H9 (cell line): ENCODE measurements around the gene PRR5L. TPM values are rescaled to one million over a fixed set of nuclear protein-coding genes. Genes with fewer than 3 reads are reported as not detected.
A peak's percentile ranks its signal among the peaks of the same experiment; 100 is the strongest.

ENCODE experiments used
- DNase-seq: peaks from one replicate; pipeline ENCODE4 v3.0.0-alpha.2; 2017
- H2AFZ ChIP-seq: one replicate; pipeline ENCODE4 v1.6.1; 2013; ENCODE audit warnings: mild to moderate bottlenecking, low read length, control low read depth, moderate library complexity
- H2AK5ac ChIP-seq: 2 replicates; pipeline ENCODE4 v1.6.1; 2013; ENCODE audit warnings: low read length, control low read depth, mixed read lengths; ENCODE audit not compliant: insufficient read length
- H2BK120ac ChIP-seq: one replicate; pipeline ENCODE4 v1.6.1; 2013; ENCODE audit warnings: low read depth, mild to moderate bottlenecking, low read length, control low read depth, inconsistent platforms; ENCODE audit not compliant: poor library complexity, severe bottlenecking
- H2BK12ac ChIP-seq: 2 replicates; pipeline ENCODE4 v1.6.1; 2013; ENCODE audit warnings: low read length, control low read depth, mixed read lengths, low read depth; ENCODE audit not compliant: insufficient read length
- H2BK15ac ChIP-seq: 2 replicates; pipeline ENCODE4 v1.6.1; 2013; ENCODE audit warnings: low read depth, low read length, control low read depth
- H2BK20ac ChIP-seq: one replicate; pipeline ENCODE4 v1.6.1; 2013; ENCODE audit warnings: low read depth, mild to moderate bottlenecking, low read length, control low read depth, inconsistent platforms; ENCODE audit not compliant: poor library complexity, severe bottlenecking
- H2BK5ac ChIP-seq: 2 replicates; pipeline ENCODE4 v1.6.1; 2013; ENCODE audit warnings: low read length, control low read depth, mixed read lengths; ENCODE audit not compliant: insufficient read length
- H3K14ac ChIP-seq: 2 replicates; pipeline ENCODE4 v1.6.1; 2013; ENCODE audit warnings: low read length, control low read depth; ENCODE audit not compliant: insufficient read depth
- H3K18ac ChIP-seq: 2 replicates; pipeline ENCODE4 v1.6.1; 2013; ENCODE audit warnings: low read depth, mild to moderate bottlenecking, mixed read lengths, low read length, control low read depth; ENCODE audit not compliant: insufficient read length
- H3K23ac ChIP-seq: 2 replicates; pipeline ENCODE4 v1.6.1; 2013; ENCODE audit warnings: low read length, control low read depth, mixed read lengths, low read depth; ENCODE audit not compliant: insufficient read length
- H3K23me2 ChIP-seq: 2 replicates; pipeline ENCODE4 v1.6.1; 2013; ENCODE audit warnings: low read depth, mild to moderate bottlenecking, mixed read lengths, low read length, control low read depth; ENCODE audit not compliant: insufficient read length, poor library complexity, severe bottlenecking
- H3K27ac ChIP-seq: 2 replicates; pipeline ENCODE4 v1.5.1; 2013; ENCODE audit warnings: low read length, control low read depth, mixed read lengths, low read depth; ENCODE audit not compliant: insufficient read length
- H3K27me3 ChIP-seq: 2 replicates; pipeline ENCODE4 v1.6.1; 2013; ENCODE audit warnings: low read length, control low read depth, inconsistent platforms; ENCODE audit not compliant: insufficient read depth
- H3K4ac ChIP-seq: 2 replicates; pipeline ENCODE4 v1.6.1; 2013; ENCODE audit warnings: low read depth, mild to moderate bottlenecking, control low read depth, inconsistent platforms, low read length, moderate library complexity
- H3K4me1 ChIP-seq: 2 replicates; pipeline ENCODE4 v1.6.1; 2013; ENCODE audit warnings: low read length, control low read depth, inconsistent platforms; ENCODE audit not compliant: insufficient read depth
- H3K4me2 ChIP-seq: 2 replicates; pipeline ENCODE4 v1.6.1; 2013; ENCODE audit warnings: low read length, control low read depth, mixed read lengths; ENCODE audit not compliant: insufficient read length, insufficient read depth
- H3K56ac ChIP-seq: 2 replicates; pipeline ENCODE4 v1.6.1; 2013; ENCODE audit warnings: low read depth, mild to moderate bottlenecking, mixed read lengths, low read length, control low read depth; ENCODE audit not compliant: insufficient read length
- H3K79me1 ChIP-seq: 2 replicates; pipeline ENCODE4 v1.6.1; 2013; ENCODE audit warnings: low read depth, mild to moderate bottlenecking, moderate library complexity, low read length, control low read depth, inconsistent platforms; ENCODE audit not compliant: insufficient read depth, poor library complexity, severe bottlenecking
- H3K79me2 ChIP-seq: 2 replicates; pipeline ENCODE4 v1.6.1; 2013; ENCODE audit warnings: low read length, control low read depth, inconsistent platforms; ENCODE audit not compliant: insufficient read depth
- H3K9ac ChIP-seq: 2 replicates; pipeline ENCODE4 v1.6.1; 2013; ENCODE audit warnings: low read length, control low read depth, mixed read lengths; ENCODE audit not compliant: insufficient read length; ENCODE audit errors: extremely low read depth
- H3K9me3 ChIP-seq: one replicate; pipeline ENCODE4 v1.6.1; 2013; ENCODE audit warnings: low read depth, low read length, inconsistent platforms; ENCODE audit not compliant: control insufficient read depth
- H3T11ph ChIP-seq: one replicate; pipeline ENCODE4 v1.6.1; 2013; ENCODE audit warnings: mild to moderate bottlenecking, low read length, control low read depth, inconsistent platforms
- H4K20me1 ChIP-seq: one replicate; pipeline ENCODE4 v1.6.1; 2013; ENCODE audit not compliant: control insufficient read depth, insufficient read length, insufficient read depth
- H4K5ac ChIP-seq: 2 replicates; pipeline ENCODE4 v1.6.1; 2013; ENCODE audit warnings: low read depth, mild to moderate bottlenecking, mixed read lengths, low read length, control low read depth; ENCODE audit not compliant: insufficient read length
- H4K8ac ChIP-seq: replicated peaks from 2 replicates; pipeline ENCODE4 v1.6.1; 2013; ENCODE audit warnings: low read length, control low read depth, mixed read lengths, low read depth; ENCODE audit not compliant: insufficient read length
- H4K91ac ChIP-seq: 2 replicates; pipeline ENCODE4 v1.6.1; 2013; ENCODE audit warnings: low read depth, mild to moderate bottlenecking, moderate library complexity, mixed read lengths, low read length, control low read depth; ENCODE audit not compliant: insufficient read length
- H3K27ac Mint-ChIP-seq, 3 experiments: 2 replicates in 2 of 3; 3 replicates in 1 of 3; pipeline ENCODE4 v1.8.0; 2020 to 2021; ENCODE audit warnings: mixed read lengths in 3 of 3, mild to moderate bottlenecking in 1 of 3, moderate library complexity in 1 of 3
- H3K27me3 Mint-ChIP-seq: 2 replicates; pipeline ENCODE4 v1.8.0; 2021; ENCODE audit warnings: low read depth, mild to moderate bottlenecking, moderate library complexity, mixed read lengths
- H3K36me3 Mint-ChIP-seq, 3 experiments: 2 replicates in 2 of 3; 3 replicates in 1 of 3; pipeline ENCODE4 v1.8.0; 2020 to 2021; ENCODE audit warnings: low read depth in 3 of 3, mixed read lengths in 3 of 3; ENCODE audit not compliant: insufficient read depth in 1 of 3
- H3K4me1 Mint-ChIP-seq, 2 experiments: 2 replicates each; pipeline ENCODE4 v1.8.0; 2020; ENCODE audit warnings: mixed read lengths in 2 of 2
- H3K4me3 Mint-ChIP-seq, 2 experiments: 2 replicates in 1 of 2; 3 replicates in 1 of 2; pipeline ENCODE4 v1.8.0; 2020 to 2021; ENCODE audit warnings: mild to moderate bottlenecking in 2 of 2, mixed read lengths in 2 of 2, moderate library complexity in 1 of 2
- H3K9me3 Mint-ChIP-seq, 2 experiments: 2 replicates in 1 of 2; 3 replicates in 1 of 2; pipeline ENCODE4 v1.8.0; 2020; ENCODE audit warnings: mild to moderate bottlenecking in 2 of 2, mixed read lengths in 2 of 2, moderate library complexity in 1 of 2
- WGBS: extraction: QIAGEN DNeasy Blood & Tissue Kit; methylation state at CpG from one replicate; pipeline ENCODE4 v1.1.7; 2013; ENCODE audit warnings: missing lambda C conversion rate, low lambda C conversion rate, mixed read lengths; ENCODE audit not compliant: insufficient read length; ENCODE audit errors: extremely low coverage; 5-methylcytosine and 5-hydroxymethylcytosine counted together
- total RNA-seq: library from RNA; stranded (reverse); gene quantifications from 2 replicates; pipeline ENCODE4 v1.2.1, GENCODE V29; 2021
- TF ChIP-seq, protein P1 (sequence below): fragments of 200-600 bp; sonication (generic); conservative IDR thresholded peaks from 3 replicates; pipeline ENCODE4 v1.8.0; 2021; ENCODE audit warnings: antibody characterized with exemption, mild to moderate bottlenecking

Gene PRR5L
- total RNA-seq, 1 experiment from 2014 or later = 5.6 TPM

DNA sequence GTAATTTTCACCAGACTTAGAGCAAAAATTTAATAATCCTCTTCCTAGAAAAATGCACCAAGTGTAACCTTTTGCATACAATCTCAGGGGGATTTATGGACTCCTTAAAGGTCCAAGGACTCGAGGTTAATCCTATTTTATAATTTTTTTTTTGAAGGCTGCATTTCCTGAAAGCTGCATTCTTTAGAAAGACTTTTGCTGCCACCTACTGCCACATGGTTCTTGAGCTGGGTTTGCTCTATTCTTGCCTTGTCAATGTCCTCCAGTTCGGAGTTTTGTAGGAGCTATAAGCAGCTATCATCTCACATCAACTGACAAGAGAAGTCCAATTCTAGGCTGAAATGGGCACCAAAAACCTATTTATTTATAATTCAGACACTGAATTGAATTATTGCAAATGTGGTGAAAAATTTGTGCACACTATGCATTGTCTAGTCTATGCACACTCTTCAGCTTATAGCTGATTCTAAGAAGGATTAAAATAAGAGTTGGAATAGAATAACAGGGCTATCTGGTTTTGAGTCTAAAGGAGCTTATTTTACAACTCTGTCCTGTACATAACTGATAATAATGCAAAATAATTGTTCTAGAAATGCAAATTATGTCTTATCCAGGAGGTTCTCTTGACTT lies 182.7 kb downstream of the PRR5L start:
- DNase-seq = no peak
- Histone ChIP-seq H3K9ac (no peak overlapping the region), H3K79me1 (no peaks in the 10 kb centered on the region), H3K23me2 (no peaks in the 10 kb centered on the region), H3K27me3 (no peaks in the 10 kb centered on the region), H2AK5ac (no peak overlapping the region), H3K23ac (no peak overlapping the region), H2BK5ac (no peak overlapping the region), H4K5ac (no peak overlapping the region), H2BK12ac (no peak overlapping the region), H3K18ac (no peak overlapping the region), H2BK15ac (no peak overlapping the region), H2BK20ac (no peak overlapping the region), H3K4me1 (no peaks in the 10 kb centered on the region), H4K8ac (no peak overlapping the region), H4K91ac (no peak overlapping the region), H4K20me1 (no peaks in the 10 kb centered on the region), H3K56ac (no peak overlapping the region), H3K79me2 (no peaks in the 10 kb centered on the region), H3K9me3 (no peaks in the 10 kb centered on the region), H2BK120ac (no peak overlapping the region), H2AFZ (no peak overlapping the region), H3K4me2 (no peak overlapping the region), H3K14ac (no peak overlapping the region), H3K27ac (no peak overlapping the region), H3K4ac (no peak overlapping the region), H3T11ph (no peak overlapping the region)
- no CpG with 5 or more reads among the region's 2 CpGs for WGBS
- no peaks in the 10 kb centered on the region for H3K4me1 Mint-ChIP-seq
- H3K27me3 Mint-ChIP-seq = no peaks in the 10 kb centered on the region; the same call in 1 of the 2 replicates
- H3K36me3 Mint-ChIP-seq = peaks cover 0 to 4% (median 3%) of the 10 kb centered on the region in 3 experiments; a peak in 4 of 7 replicates
- no peak overlapping the region for H3K4me3 Mint-ChIP-seq
- no peak overlapping the region for H3K27ac Mint-ChIP-seq
- TF ChIP-seq, protein P1, sequence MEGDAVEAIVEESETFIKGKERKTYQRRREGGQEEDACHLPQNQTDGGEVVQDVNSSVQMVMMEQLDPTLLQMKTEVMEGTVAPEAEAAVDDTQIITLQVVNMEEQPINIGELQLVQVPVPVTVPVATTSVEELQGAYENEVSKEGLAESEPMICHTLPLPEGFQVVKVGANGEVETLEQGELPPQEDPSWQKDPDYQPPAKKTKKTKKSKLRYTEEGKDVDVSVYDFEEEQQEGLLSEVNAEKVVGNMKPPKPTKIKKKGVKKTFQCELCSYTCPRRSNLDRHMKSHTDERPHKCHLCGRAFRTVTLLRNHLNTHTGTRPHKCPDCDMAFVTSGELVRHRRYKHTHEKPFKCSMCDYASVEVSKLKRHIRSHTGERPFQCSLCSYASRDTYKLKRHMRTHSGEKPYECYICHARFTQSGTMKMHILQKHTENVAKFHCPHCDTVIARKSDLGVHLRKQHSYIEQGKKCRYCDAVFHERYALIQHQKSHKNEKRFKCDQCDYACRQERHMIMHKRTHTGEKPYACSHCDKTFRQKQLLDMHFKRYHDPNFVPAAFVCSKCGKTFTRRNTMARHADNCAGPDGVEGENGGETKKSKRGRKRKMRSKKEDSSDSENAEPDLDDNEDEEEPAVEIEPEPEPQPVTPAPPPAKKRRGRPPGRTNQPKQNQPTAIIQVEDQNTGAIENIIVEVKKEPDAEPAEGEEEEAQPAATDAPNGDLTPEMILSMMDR = peak; percentile 75
- no peaks in the 10 kb centered on the region; a peak in 1 of 5 replicates for H3K9me3 Mint-ChIP-seq
